HFFc6 (cell line): Measurements from ENCODE around the gene TAS1R3. TPM values are rescaled to one million over a fixed set of nuclear protein-coding genes. Genes with fewer than 3 reads are reported as not detected.

Experiments
- DNase-seq: peaks from one replicate; pipeline ENCODE4 v3.0.0-alpha.2; 2018
- H3K27ac Mint-ChIP-seq: 2 replicates; pipeline ENCODE4 v1.8.0; 2020; ENCODE audit warnings: mild to moderate bottlenecking, mixed read lengths
- H3K27me3 Mint-ChIP-seq: 2 replicates; pipeline ENCODE4 v1.8.0; 2021; ENCODE audit warnings: mild to moderate bottlenecking, moderate library complexity, mixed read lengths; ENCODE audit not compliant: insufficient read depth
- H3K36me3 Mint-ChIP-seq: 2 replicates; pipeline ENCODE4 v1.8.0; 2021; ENCODE audit warnings: low read depth, mixed read lengths
- H3K4me1 Mint-ChIP-seq: 2 replicates; pipeline ENCODE4 v1.8.0; 2020; ENCODE audit warnings: low read depth, mixed read lengths
- H3K4me3 Mint-ChIP-seq: 2 replicates; pipeline ENCODE4 v1.8.0; 2020; ENCODE audit warnings: mild to moderate bottlenecking, moderate library complexity, mixed read lengths
- H3K9me3 Mint-ChIP-seq: 2 replicates; pipeline ENCODE4 v1.8.0; 2020; ENCODE audit warnings: mild to moderate bottlenecking, mixed read lengths
- total RNA-seq, 6 experiments: library from RNA; stranded (reverse); fragmentation: NEBNext Ultra II Directional; extraction: Animal tissue kit (Norgen Biotek cat#: 25700); gene quantifications; 2 replicates in 1 of 6; 3 replicates in 5 of 6; pipeline ENCODE4 v1.2.3, GENCODE V29; 2021
- TF ChIP-seq, protein P1 (sequence below): fragments of 200-600 bp; sonication (generic); IDR thresholded peaks from 2 replicates; pipeline ENCODE4 v1.5.0; 2021; ENCODE audit warnings: antibody characterized with exemption, mild to moderate bottlenecking

TAS1R3 gene
- total RNA-seq, 6 experiments from 2014 or later: 0.07 to 0.20 (median 0.13) TPM

DNA sequence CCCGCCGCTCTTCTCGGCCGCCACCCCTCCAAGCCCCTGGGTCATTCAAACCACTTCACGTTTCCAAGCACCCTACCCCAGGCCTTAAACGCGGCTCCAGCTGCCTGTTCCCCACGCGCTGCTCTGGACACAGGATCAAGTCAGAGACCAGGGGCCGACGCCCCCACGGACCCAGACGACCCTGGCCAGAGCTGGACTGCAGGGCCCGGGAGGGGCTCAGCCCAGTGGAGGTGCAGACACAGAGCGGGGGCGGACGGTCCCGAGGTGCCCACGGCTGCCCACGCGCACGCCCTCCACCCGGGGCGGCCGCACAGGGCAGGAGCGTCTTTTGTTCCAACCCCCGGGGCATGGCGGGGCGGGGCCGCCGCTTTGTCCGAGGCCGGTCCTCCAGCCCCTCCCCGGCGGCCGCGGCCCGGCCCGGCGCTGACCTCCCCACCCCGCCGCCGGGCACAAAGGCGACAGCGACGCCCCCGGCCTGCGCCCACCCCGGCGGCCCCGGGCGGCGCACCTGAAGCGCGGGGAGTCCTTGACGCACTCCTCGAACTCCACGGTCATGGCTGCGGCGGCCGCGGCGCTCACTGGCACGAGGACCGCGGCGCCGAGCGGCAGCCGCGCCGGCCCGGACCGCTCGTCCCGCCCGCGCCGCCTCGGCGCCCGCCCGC is 23.7 kb upstream of the TAS1R3 start:
- TF ChIP-seq, protein P1, sequence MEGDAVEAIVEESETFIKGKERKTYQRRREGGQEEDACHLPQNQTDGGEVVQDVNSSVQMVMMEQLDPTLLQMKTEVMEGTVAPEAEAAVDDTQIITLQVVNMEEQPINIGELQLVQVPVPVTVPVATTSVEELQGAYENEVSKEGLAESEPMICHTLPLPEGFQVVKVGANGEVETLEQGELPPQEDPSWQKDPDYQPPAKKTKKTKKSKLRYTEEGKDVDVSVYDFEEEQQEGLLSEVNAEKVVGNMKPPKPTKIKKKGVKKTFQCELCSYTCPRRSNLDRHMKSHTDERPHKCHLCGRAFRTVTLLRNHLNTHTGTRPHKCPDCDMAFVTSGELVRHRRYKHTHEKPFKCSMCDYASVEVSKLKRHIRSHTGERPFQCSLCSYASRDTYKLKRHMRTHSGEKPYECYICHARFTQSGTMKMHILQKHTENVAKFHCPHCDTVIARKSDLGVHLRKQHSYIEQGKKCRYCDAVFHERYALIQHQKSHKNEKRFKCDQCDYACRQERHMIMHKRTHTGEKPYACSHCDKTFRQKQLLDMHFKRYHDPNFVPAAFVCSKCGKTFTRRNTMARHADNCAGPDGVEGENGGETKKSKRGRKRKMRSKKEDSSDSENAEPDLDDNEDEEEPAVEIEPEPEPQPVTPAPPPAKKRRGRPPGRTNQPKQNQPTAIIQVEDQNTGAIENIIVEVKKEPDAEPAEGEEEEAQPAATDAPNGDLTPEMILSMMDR: no peak
- peaks cover 26% of the 10 kb centered on the region for H3K4me1 Mint-ChIP-seq
- peaks cover 1% of the 10 kb centered on the region for H3K27me3 Mint-ChIP-seq
- no peaks in the 10 kb centered on the region for H3K9me3 Mint-ChIP-seq
- no peaks in the 10 kb centered on the region for H3K36me3 Mint-ChIP-seq
- peak overlapping the region; percentile 87 for H3K27ac Mint-ChIP-seq
- no peak for DNase-seq
- H3K4me3 Mint-ChIP-seq: peak overlapping the region; percentile 94

- H3K27ac Mint-ChIP-seq: peak within 1 kb of the TSS; percentile 87
- no peaks in the 10 kb centered on the region for H3K36me3 Mint-ChIP-seq
- DNase-seq: peak; percentile 92
- no peaks in the 10 kb centered on the region for H3K9me3 Mint-ChIP-seq
- H3K4me1 Mint-ChIP-seq: peaks cover 26% of the 10 kb centered on the region
- H3K27me3 Mint-ChIP-seq: peaks cover 3% of the 10 kb centered on the region
- TF ChIP-seq, protein P1: 0 out of 2 replicates have a peak, but pooled peaks have one; percentile 13
- H3K4me3 Mint-ChIP-seq: peak within 1 kb of the TSS; percentile 94
These were observed 22.9 kb upstream of the TAS1R3 start, which contains the start of the genes ACAP3 and PUSL1 for GRCh38 chr1:1307923-1308755. TSS of gene ACAP3 (minus strand) at chr1:1307930. CDS start at chr1:1307815, 115 bp downstream. TSS of gene PUSL1 (plus strand) at chr1:1308597. CDS start at chr1:1308644, 47 bp downstream.

GRCh38 chr1:1308756-1309250 is 22.3 kb upstream of the TAS1R3 start:
- TF ChIP-seq, protein P1: no peak
- peak overlapping the region; percentile 82 for H3K4me3 Mint-ChIP-seq
- DNase-seq: no peak
- H3K36me3 Mint-ChIP-seq: no peaks in the 10 kb centered on the region; the same call in 1 of the 2 replicates
- peaks cover 26% of the 10 kb centered on the region for H3K4me1 Mint-ChIP-seq
- H3K9me3 Mint-ChIP-seq: no peaks in the 10 kb centered on the region
- H3K27ac Mint-ChIP-seq: peak overlapping the region; percentile 77
- peaks cover 3% of the 10 kb centered on the region for H3K27me3 Mint-ChIP-seq

- no peak for DNase-seq
- Mint-ChIP-seq H3K27me3 (peaks cover 3% of the 10 kb centered on the region), H3K9me3 (no peaks in the 10 kb centered on the region), H3K4me1 (peaks cover 24% of the 10 kb centered on the region), H3K4me3 (peak overlapping the region; percentile 82), H3K36me3 (no peaks in the 10 kb centered on the region; the same call in 1 of the 2 replicates), H3K27ac (peak overlapping the region; percentile 45)
- TF ChIP-seq, protein P1: no peak
These were observed 21.6 kb upstream of the TAS1R3 start for GRCh38 chr1:1309251-1310108.

DNA sequence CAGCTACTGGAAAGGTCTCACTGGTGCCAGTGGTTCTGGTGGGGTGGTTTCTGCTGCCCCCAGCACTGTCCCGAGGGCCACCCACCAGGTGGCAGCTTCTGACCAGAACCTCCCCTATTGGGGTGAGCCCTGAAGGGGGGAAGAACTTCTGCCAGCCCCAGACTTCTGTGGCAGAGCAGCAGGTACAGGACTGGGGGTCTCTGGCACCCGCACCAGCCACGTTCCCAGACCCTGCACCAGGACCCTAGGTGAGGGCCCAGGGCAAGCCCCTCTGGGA is 21.0 kb upstream of the TAS1R3 start:
- Mint-ChIP-seq H3K4me3 (peak overlapping the region; percentile 82), H3K36me3 (no peaks in the 10 kb centered on the region; the same call in 1 of the 2 replicates), H3K27me3 (peaks cover 6% of the 10 kb centered on the region), H3K27ac (no peak overlapping the region), H3K4me1 (peaks cover 18% of the 10 kb centered on the region), H3K9me3 (no peaks in the 10 kb centered on the region)
- TF ChIP-seq, protein P1: peak; percentile 9; the same call in 1 of the 2 replicates
- no peak for DNase-seq
